SK-N-SH treated with all-trans-retinoic acid at 6 μM for 48 hours (cell line): Measurements from ENCODE around the gene ADAMTSL3.

ENCODE experiments used
- ARNTL ChIP-seq: fragments of 450-650 bp; formaldehyde crosslinking; IDR thresholded peaks from 2 replicates; pipeline ENCODE4 v1.5.0; 2020; ENCODE audit warnings: low read depth, mild to moderate bottlenecking, moderate library complexity, borderline replicate concordance
- BACH2 ChIP-seq: fragments of 250-450 bp; sonication (Bioruptor Pico); IDR thresholded peaks from 2 replicates; pipeline ENCODE4 v1.9.0; 2021; ENCODE audit warnings: mild to moderate bottlenecking, borderline replicate concordance
- GLIS3 ChIP-seq: fragments of 250-450 bp; sonication (Bioruptor Pico); IDR thresholded peaks from 2 replicates; pipeline ENCODE4 v1.5.0; 2020; ENCODE audit warnings: mild to moderate bottlenecking, moderate library complexity
- RARB ChIP-seq: fragments of 250-450 bp; sonication (Bioruptor Pico); IDR thresholded peaks from 2 replicates; pipeline ENCODE4 v1.8.0; 2021; ENCODE audit warnings: mild to moderate bottlenecking, moderate library complexity
- TCF4 ChIP-seq: fragments of 250-450 bp; sonication (Bioruptor Pico); IDR thresholded peaks from 2 replicates; pipeline ENCODE4 v1.8.0; 2021; ENCODE audit warnings: mild to moderate bottlenecking, moderate library complexity, borderline replicate concordance
- ZFP3 ChIP-seq: fragments of 250-450 bp; sonication (Bioruptor Pico); IDR thresholded peaks from 2 replicates; pipeline ENCODE4 v1.5.0; 2020; ENCODE audit warnings: mild to moderate bottlenecking, moderate library complexity
- ZFP30 ChIP-seq: fragments of 450-650 bp; formaldehyde crosslinking; IDR thresholded peaks from 2 replicates; pipeline ENCODE4 v1.5.0; 2022; ENCODE audit warnings: mild to moderate bottlenecking, moderate library complexity
- ZNF70 ChIP-seq: fragments of 450-650 bp; formaldehyde crosslinking; IDR thresholded peaks from 2 replicates; pipeline ENCODE4 v1.5.0; 2020; ENCODE audit warnings: mild to moderate bottlenecking, moderate library complexity
- TF ChIP-seq, protein P1 (sequence below): fragments of 250-450 bp; sonication (Bioruptor Pico); IDR thresholded peaks from 2 replicates; pipeline ENCODE4 v1.8.0; 2020; ENCODE audit warnings: mild to moderate bottlenecking, moderate library complexity, borderline replicate concordance
- TF ChIP-seq, protein P2 (sequence below): fragments of 250-450 bp; sonication (Bioruptor Pico); IDR thresholded peaks from 2 replicates; pipeline ENCODE4 v1.5.1; 2021; ENCODE audit warnings: mild to moderate bottlenecking, moderate library complexity
- TF ChIP-seq, protein P3 (sequence below): fragments of 250-450 bp; sonication (Bioruptor Pico); IDR thresholded peaks from 2 replicates; pipeline ENCODE4 v1.8.0; 2021; ENCODE audit warnings: low read depth, mild to moderate bottlenecking, moderate library complexity, borderline replicate concordance

DNA sequence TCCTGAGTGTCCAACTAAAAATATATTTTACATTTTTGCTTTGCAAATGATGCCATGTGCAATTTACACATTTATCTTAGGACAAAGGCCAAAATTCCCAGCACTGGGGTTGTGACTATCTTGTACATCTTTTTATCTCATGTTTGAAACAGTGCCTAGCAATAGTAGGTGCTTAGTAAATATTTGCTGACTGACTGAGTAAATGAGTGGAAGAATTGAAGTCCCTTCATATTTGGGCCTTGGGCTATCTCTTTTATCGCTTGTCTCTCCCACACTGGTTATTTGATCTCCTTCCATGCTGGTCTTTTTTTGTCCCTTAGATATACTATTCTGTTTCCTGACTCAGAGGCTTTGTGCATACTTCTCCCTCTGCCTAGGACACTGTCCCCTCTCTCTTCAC is 368.6 kb downstream of the ADAMTSL3 start:
- TF ChIP-seq GLIS3 (no peak), ZNF70 (no peak), ZFP30 (no peak), BACH2 (CRISPR knock-in tag) (no peak), TCF4 (CRISPR knock-in tag) (no peak), ARNTL (CRISPR knock-in tag) (no peak), ZFP3 (CRISPR knock-in tag) (no peak), RARB (CRISPR knock-in tag) (no peak)
- TF ChIP-seq, protein P1, sequence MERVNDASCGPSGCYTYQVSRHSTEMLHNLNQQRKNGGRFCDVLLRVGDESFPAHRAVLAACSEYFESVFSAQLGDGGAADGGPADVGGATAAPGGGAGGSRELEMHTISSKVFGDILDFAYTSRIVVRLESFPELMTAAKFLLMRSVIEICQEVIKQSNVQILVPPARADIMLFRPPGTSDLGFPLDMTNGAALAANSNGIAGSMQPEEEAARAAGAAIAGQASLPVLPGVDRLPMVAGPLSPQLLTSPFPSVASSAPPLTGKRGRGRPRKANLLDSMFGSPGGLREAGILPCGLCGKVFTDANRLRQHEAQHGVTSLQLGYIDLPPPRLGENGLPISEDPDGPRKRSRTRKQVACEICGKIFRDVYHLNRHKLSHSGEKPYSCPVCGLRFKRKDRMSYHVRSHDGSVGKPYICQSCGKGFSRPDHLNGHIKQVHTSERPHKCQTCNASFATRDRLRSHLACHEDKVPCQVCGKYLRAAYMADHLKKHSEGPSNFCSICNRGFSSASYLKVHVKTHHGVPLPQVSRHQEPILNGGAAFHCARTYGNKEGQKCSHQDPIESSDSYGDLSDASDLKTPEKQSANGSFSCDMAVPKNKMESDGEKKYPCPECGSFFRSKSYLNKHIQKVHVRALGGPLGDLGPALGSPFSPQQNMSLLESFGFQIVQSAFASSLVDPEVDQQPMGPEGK (CRISPR knock-in tag) = no peak
- TF ChIP-seq, protein P2, sequence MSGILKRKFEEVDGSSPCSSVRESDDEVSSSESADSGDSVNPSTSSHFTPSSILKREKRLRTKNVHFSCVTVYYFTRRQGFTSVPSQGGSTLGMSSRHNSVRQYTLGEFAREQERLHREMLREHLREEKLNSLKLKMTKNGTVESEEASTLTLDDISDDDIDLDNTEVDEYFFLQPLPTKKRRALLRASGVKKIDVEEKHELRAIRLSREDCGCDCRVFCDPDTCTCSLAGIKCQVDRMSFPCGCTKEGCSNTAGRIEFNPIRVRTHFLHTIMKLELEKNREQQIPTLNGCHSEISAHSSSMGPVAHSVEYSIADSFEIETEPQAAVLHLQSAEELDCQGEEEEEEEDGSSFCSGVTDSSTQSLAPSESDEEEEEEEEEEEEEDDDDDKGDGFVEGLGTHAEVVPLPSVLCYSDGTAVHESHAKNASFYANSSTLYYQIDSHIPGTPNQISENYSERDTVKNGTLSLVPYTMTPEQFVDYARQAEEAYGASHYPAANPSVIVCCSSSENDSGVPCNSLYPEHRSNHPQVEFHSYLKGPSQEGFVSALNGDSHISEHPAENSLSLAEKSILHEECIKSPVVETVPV (CRISPR knock-in tag) = no peak
- TF ChIP-seq, protein P3, sequence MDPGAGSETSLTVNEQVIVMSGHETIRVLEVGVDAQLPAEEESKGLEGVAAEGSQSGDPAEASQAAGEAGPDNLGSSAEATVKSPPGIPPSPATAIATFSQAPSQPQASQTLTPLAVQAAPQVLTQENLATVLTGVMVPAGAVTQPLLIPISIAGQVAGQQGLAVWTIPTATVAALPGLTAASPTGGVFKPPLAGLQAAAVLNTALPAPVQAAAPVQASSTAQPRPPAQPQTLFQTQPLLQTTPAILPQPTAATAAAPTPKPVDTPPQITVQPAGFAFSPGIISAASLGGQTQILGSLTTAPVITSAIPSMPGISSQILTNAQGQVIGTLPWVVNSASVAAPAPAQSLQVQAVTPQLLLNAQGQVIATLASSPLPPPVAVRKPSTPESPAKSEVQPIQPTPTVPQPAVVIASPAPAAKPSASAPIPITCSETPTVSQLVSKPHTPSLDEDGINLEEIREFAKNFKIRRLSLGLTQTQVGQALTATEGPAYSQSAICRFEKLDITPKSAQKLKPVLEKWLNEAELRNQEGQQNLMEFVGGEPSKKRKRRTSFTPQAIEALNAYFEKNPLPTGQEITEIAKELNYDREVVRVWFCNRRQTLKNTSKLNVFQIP (CRISPR knock-in tag) = no peak
